Astrocyte (in vitro differentiated cells and primary cell): ENCODE data around the gene GP9. TPM values are rescaled to one million over a fixed set of nuclear protein-coding genes. Genes with fewer than 3 reads are reported as not detected.
A peak's percentile ranks its signal among the peaks of the same experiment; 100 is the strongest.

Experiments used
- DNase-seq: peaks from one replicate; pipeline ENCODE4 v3.0.0-alpha.2; 2010; ENCODE audit warnings: low read depth
- FAIRE-seq: peaks from 2 replicates; lab custom pipeline; 2011; peaks lifted over from hg19 to GRCh38; lab: Jason Lieb, UNC
- H2AFZ ChIP-seq: 2 replicates; pipeline ENCODE4 v1.6.0; 2012; ENCODE audit warnings: low read depth, low read length, inconsistent platforms
- H3K27ac ChIP-seq: 2 replicates; pipeline ENCODE4 v1.5.1; 2011; ENCODE audit warnings: low read depth, low read length, inconsistent platforms
- H3K27me3 ChIP-seq: 2 replicates; pipeline ENCODE4 v1.6.0; 2011; ENCODE audit warnings: low read length, inconsistent platforms; ENCODE audit not compliant: insufficient read depth
- H3K36me3 ChIP-seq: 2 replicates; pipeline ENCODE4 v1.5.1; 2011; ENCODE audit warnings: low read length, inconsistent platforms; ENCODE audit not compliant: insufficient read depth
- H3K4me1 ChIP-seq: 2 replicates; pipeline ENCODE4 v1.5.1; 2011; ENCODE audit warnings: low read length, inconsistent platforms; ENCODE audit not compliant: insufficient read depth
- H3K4me2 ChIP-seq: 2 replicates; pipeline ENCODE4 v1.6.0; 2012; ENCODE audit warnings: low read length, inconsistent platforms
- H3K4me3 ChIP-seq: 2 replicates; pipeline ENCODE4 v1.5.1; 2011; ENCODE audit warnings: low read depth, mild to moderate bottlenecking, low read length, inconsistent platforms; ENCODE audit not compliant: insufficient read depth
- H3K79me2 ChIP-seq: 2 replicates; pipeline ENCODE4 v1.6.0; 2012; ENCODE audit warnings: mild to moderate bottlenecking, low read length, inconsistent platforms; ENCODE audit not compliant: insufficient read depth
- H3K9ac ChIP-seq: 2 replicates; pipeline ENCODE4 v1.6.0; 2012; ENCODE audit warnings: mild to moderate bottlenecking, low read length, inconsistent platforms
- H3K9me3 ChIP-seq: 2 replicates; pipeline ENCODE4 v1.5.1; 2012; ENCODE audit warnings: low read depth, mild to moderate bottlenecking, low read length, inconsistent platforms; ENCODE audit not compliant: insufficient read depth
- H4K20me1 ChIP-seq: 2 replicates; pipeline ENCODE4 v1.6.0; 2012; ENCODE audit warnings: low read length, inconsistent platforms; ENCODE audit not compliant: insufficient read depth
- H3K27ac Mint-ChIP-seq: one replicate; pipeline ENCODE4 v1.8.0; 2021; ENCODE audit warnings: mild to moderate bottlenecking, mixed read lengths; ENCODE audit not compliant: unreplicated experiment
- H3K27me3 Mint-ChIP-seq: one replicate; pipeline ENCODE4 v1.8.0; 2021; ENCODE audit warnings: low read depth, mixed read lengths; ENCODE audit not compliant: unreplicated experiment
- H3K36me3 Mint-ChIP-seq: one replicate; pipeline ENCODE4 v1.8.0; 2021; ENCODE audit warnings: low read depth, mixed read lengths; ENCODE audit not compliant: unreplicated experiment
- H3K4me1 Mint-ChIP-seq: one replicate; pipeline ENCODE4 v1.8.0; 2021; ENCODE audit warnings: low read depth, mixed read lengths; ENCODE audit not compliant: unreplicated experiment
- H3K4me3 Mint-ChIP-seq: one replicate; pipeline ENCODE4 v1.8.0; 2021; ENCODE audit warnings: mild to moderate bottlenecking, moderate library complexity, mixed read lengths; ENCODE audit not compliant: unreplicated experiment
- H3K9me3 Mint-ChIP-seq: one replicate; pipeline ENCODE4 v1.8.0; 2021; ENCODE audit warnings: mild to moderate bottlenecking, mixed read lengths; ENCODE audit not compliant: unreplicated experiment
- CTCF ChIP-seq: IDR thresholded peaks from 2 replicates; pipeline ENCODE4 v1.5.1; 2011; ENCODE audit warnings: low read depth, mild to moderate bottlenecking, inconsistent platforms, low read length, moderate library complexity; ENCODE audit not compliant: insufficient read depth
- EZH2 ChIP-seq: IDR thresholded peaks from 2 replicates; pipeline ENCODE4 v1.6.1; 2012; ENCODE audit warnings: mild to moderate bottlenecking, low read length, inconsistent platforms; ENCODE audit not compliant: insufficient read depth
- total RNA-seq: library from RNA; stranded (reverse); gene quantifications from 2 replicates; pipeline ENCODE4 v1.2.1, GENCODE V29; 2021

Gene GP9
- total RNA-seq, 1 donor from 2014 or later: not detected

- FAIRE-seq: no peak
- peaks cover 12% of the 10 kb centered on the region for H3K27me3 Mint-ChIP-seq
Observed at GRCh38 chr3:129082026-129082425, 21.4 kb downstream of the GP9 start.

DNA sequence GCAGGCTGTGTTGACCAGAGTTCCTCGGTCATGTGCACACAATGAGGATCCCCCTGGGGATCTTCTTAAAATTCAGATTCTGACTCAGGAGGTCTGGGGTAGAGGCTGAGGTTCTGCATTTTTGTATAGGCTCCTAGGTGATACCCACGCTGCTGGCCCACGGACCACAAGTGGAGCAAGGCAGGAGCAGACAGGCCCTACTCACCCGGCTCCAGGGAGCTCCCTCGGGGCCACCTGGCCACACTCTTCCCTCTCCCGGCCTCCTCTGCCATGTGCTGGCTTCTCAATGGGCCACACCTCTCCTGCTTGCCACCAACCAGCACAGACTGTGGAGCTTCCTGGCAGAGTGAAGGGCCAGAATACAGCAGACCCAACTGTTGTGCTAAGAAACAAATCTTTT lies 23.9 kb downstream of the GP9 start:
- Histone ChIP-seq H3K27ac (no peak overlapping the region), H3K9me3 (no peaks in the 10 kb centered on the region), H4K20me1 (no peaks in the 10 kb centered on the region), H3K9ac (no peak overlapping the region), H3K4me1 (peaks cover 3% of the 10 kb centered on the region), H3K4me3 (no peak overlapping the region), H3K27me3 (no peaks in the 10 kb centered on the region), H3K4me2 (no peak overlapping the region), H3K79me2 (no peaks in the 10 kb centered on the region), H2AFZ (no peak overlapping the region), H3K36me3 (no peaks in the 10 kb centered on the region)
- H3K27ac Mint-ChIP-seq: no peak overlapping the region
- no peaks in the 10 kb centered on the region for H3K36me3 Mint-ChIP-seq
- no peaks in the 10 kb centered on the region for H3K4me1 Mint-ChIP-seq
- H3K27me3 Mint-ChIP-seq: peaks cover 12% of the 10 kb centered on the region
- DNase-seq (no peak), FAIRE-seq (no peak)
- TF ChIP-seq CTCF (no peak), EZH2 (no peak)
- H3K4me3 Mint-ChIP-seq: no peak overlapping the region
- no peaks in the 10 kb centered on the region for H3K9me3 Mint-ChIP-seq

More at GRCh38 chr3:129082026-129082425, 21.4 kb downstream of the GP9 start:
- TF ChIP-seq CTCF (no peak), EZH2 (no peak)
- no peaks in the 10 kb centered on the region for H3K4me1 ChIP-seq
- H2AFZ ChIP-seq: no peak overlapping the region
- H3K4me3 ChIP-seq: no peak overlapping the region
- no peaks in the 10 kb centered on the region for H3K36me3 ChIP-seq
- H3K4me2 ChIP-seq: no peak overlapping the region
- DNase-seq: no peak
- Mint-ChIP-seq H3K4me3 (no peak overlapping the region), H3K4me1 (no peaks in the 10 kb centered on the region), H3K9me3 (no peaks in the 10 kb centered on the region), H3K36me3 (no peaks in the 10 kb centered on the region), H3K27ac (no peak overlapping the region)
- no peaks in the 10 kb centered on the region for H3K79me2 ChIP-seq
- no peaks in the 10 kb centered on the region for H3K9me3 ChIP-seq
- H4K20me1 ChIP-seq: no peaks in the 10 kb centered on the region
- no peaks in the 10 kb centered on the region for H3K27me3 ChIP-seq
- no peak overlapping the region for H3K27ac ChIP-seq
- no peak overlapping the region for H3K9ac ChIP-seq

DNA sequence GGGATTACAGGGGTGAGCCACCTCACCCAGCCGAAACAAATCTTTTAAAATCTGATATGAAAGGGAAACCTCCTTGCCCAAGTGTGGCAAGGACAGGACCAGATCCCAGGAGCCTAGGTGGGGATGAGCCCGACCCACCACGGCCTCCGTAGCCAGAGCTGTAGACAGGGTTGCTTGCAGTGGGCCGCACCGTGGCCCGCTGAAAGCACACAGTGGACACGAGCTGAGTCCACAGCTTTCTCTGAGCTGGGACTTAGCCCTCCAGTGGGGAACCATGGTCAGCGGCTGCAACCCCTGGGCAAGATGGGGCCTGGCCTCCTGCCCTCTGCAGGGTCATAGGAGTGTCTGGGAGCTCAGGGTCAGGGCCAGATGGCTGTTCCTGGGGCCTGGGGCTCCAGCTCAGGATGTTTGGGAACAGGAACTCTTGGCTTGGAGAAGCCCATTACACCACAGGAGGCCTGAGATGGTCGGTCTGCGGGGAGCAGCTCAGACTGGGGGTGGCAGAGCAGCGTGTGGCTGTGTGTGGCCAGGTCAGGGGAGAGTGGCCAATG lies 24.7 kb downstream of the GP9 start:
- Histone ChIP-seq H3K27ac (no peak overlapping the region), H3K9me3 (no peaks in the 10 kb centered on the region)
- no peak overlapping the region for H3K4me3 Mint-ChIP-seq

More for the DNA sequence above, 24.7 kb downstream of the GP9 start:
- FAIRE-seq: no peak
- H3K79me2 ChIP-seq: no peaks in the 10 kb centered on the region
- Mint-ChIP-seq H3K27me3 (peaks cover 7% of the 10 kb centered on the region), H3K4me1 (no peaks in the 10 kb centered on the region), H3K27ac (peak overlapping the region; percentile 38), H3K9me3 (no peaks in the 10 kb centered on the region), H3K36me3 (no peaks in the 10 kb centered on the region)
- H3K27me3 ChIP-seq: no peaks in the 10 kb centered on the region
- H3K9ac ChIP-seq: no peak overlapping the region
- peaks cover 3% of the 10 kb centered on the region for H3K4me1 ChIP-seq
- no peak for TF ChIP-seq EZH2
- TF ChIP-seq CTCF: no peak
- no peaks in the 10 kb centered on the region for H3K36me3 ChIP-seq
- H4K20me1 ChIP-seq: no peaks in the 10 kb centered on the region
- H2AFZ ChIP-seq: no peak overlapping the region
- no peak overlapping the region for H3K4me3 ChIP-seq
- no peak for DNase-seq
- no peak overlapping the region for H3K4me2 ChIP-seq
